ENCODE measurements around the gene THEM4. TPM values are rescaled to one million over a fixed set of nuclear protein-coding genes. Genes with fewer than 3 reads are reported as not detected.
A peak's percentile ranks its signal among the peaks of the same experiment; 100 is the strongest.
"Not testable (repeated sequence)": the region's sequence is repeated elsewhere in the genome, so short reads cannot be mapped to it uniquely, and the experiment has no call there.

Gene THEM4
- total RNA-seq, 8 experiments from 2014 or later: 15.6 to 25.8 (median 21.8) TPM

- Histone ChIP-seq H3K4me1 (replicated peaks in 1 of 2) (no peaks in the 10 kb centered on the region), H3K27ac (no peak overlapping the region), H3K4me3 (no peak overlapping the region)
- 64 to 100% (median 75%) methylated on average over 1 to 2 of the region's 2 CpGs; no CpG with 5 or more reads in 1 of the 10 experiments for WGBS, 10 experiments
- ATAC-seq (replicated peaks in 6 of 8): no peak
- in situ Hi-C loops (cut with MboI; ENCODE audit: low pct_unique_long_range_greater_than_20kb in 2 of 9, low sequenced_read_pairs in 9 of 9, unreplicated experiment in 9 of 9): no loop called here
These were observed 6.5 kb downstream of the THEM4 start for GRCh38 chr1:151902858-151903257.

GRCh38 chr1:151900804-151901203 lies 8.5 kb downstream of the THEM4 start:
- H3K27ac ChIP-seq; H3K4me1 ChIP-seq (replicated peaks in 1 of 2); in situ Hi-C loops (cut with MboI; ENCODE audit: low pct_unique_long_range_greater_than_20kb in 2 of 9, low sequenced_read_pairs in 9 of 9, unreplicated experiment in 9 of 9); ATAC-seq (replicated peaks in 6 of 8); H3K4me3 ChIP-seq: not testable (repeated sequence)
- 80 to 100% (median 89%) methylated on average over 1 to 3 of the region's 3 CpGs; no CpG with 5 or more reads in 5 of the 10 experiments for WGBS, 10 experiments

GRCh38 chr1:151898519-151898991 lies 10.8 kb downstream of the THEM4 start:
- Histone ChIP-seq H3K4me3 (no peak overlapping the region), H3K27ac (no peak overlapping the region), H3K4me1 (replicated peaks in 1 of 2) (no peaks in the 10 kb centered on the region)
- 93% methylated on average over 2 of the region's 2 CpGs; no CpG with 5 or more reads in 9 of the 10 experiments for WGBS, 10 experiments
- no peak for ATAC-seq (replicated peaks in 6 of 8)
- in situ Hi-C loops (cut with MboI; ENCODE audit: low pct_unique_long_range_greater_than_20kb in 2 of 9, low sequenced_read_pairs in 9 of 9, unreplicated experiment in 9 of 9): no loop called here

GRCh38 chr1:151897991-151898431 lies 11.3 kb downstream of the THEM4 start:
- ATAC-seq (replicated peaks in 6 of 8): no peak
- in situ Hi-C loops (cut with MboI; ENCODE audit: low pct_unique_long_range_greater_than_20kb in 2 of 9, low sequenced_read_pairs in 9 of 9, unreplicated experiment in 9 of 9): no loop called here
- H3K4me3 ChIP-seq: no peak overlapping the region
- no peak overlapping the region for H3K27ac ChIP-seq
- 79 to 100% (median 89%) methylated on average over 1 to 7 of the region's 10 CpGs; no CpG with 5 or more reads in 2 of the 10 experiments for WGBS, 10 experiments
- no peaks in the 10 kb centered on the region for H3K4me1 ChIP-seq (replicated peaks in 1 of 2)

GRCh38 chr1:151893176-151893924 lies 16.0 kb downstream of the THEM4 start:
- in situ Hi-C loops (cut with MboI; ENCODE audit: low pct_unique_long_range_greater_than_20kb in 2 of 9, low sequenced_read_pairs in 9 of 9, unreplicated experiment in 9 of 9): no loop called here
- H3K27ac ChIP-seq: no peak overlapping the region
- WGBS, 10 experiments: 73 to 100% (median 95%) methylated on average over 1 to 9 of the region's 9 CpGs
- ATAC-seq (replicated peaks in 6 of 8): no peak
- H3K4me3 ChIP-seq: no peak overlapping the region
- H3K4me1 ChIP-seq (replicated peaks in 1 of 2): no peaks in the 10 kb centered on the region

- WGBS, 10 experiments: 60 to 100% (median 92%) methylated on average over 1 to 2 of the region's 2 CpGs
- no peak for ATAC-seq (replicated peaks in 6 of 8)
- no peak overlapping the region for H3K27ac ChIP-seq
- H3K4me3 ChIP-seq: no peak overlapping the region
- H3K4me1 ChIP-seq (replicated peaks in 1 of 2): no peaks in the 10 kb centered on the region
- in situ Hi-C loops (cut with MboI; ENCODE audit: low pct_unique_long_range_greater_than_20kb in 2 of 9, low sequenced_read_pairs in 9 of 9, unreplicated experiment in 9 of 9): no loop called here
These were observed 17.1 kb downstream of the THEM4 start for GRCh38 chr1:151892190-151892589.

- no peaks in the 10 kb centered on the region for H3K4me1 ChIP-seq (replicated peaks in 1 of 2)
- ATAC-seq (replicated peaks in 6 of 8): no peak
- H3K4me3 ChIP-seq: no peak overlapping the region
- 50 to 100% (median 83%) methylated on average over 1 to 3 of the region's 3 CpGs for WGBS, 10 experiments
- in situ Hi-C loops (cut with MboI; ENCODE audit: low pct_unique_long_range_greater_than_20kb in 2 of 9, low sequenced_read_pairs in 9 of 9, unreplicated experiment in 9 of 9): no loop called here
- H3K27ac ChIP-seq: no peak overlapping the region
These were observed 17.8 kb downstream of the THEM4 start for GRCh38 chr1:151891512-151891911.

GRCh38 chr1:151888972-151889570 lies 20.2 kb downstream of the THEM4 start:
- ATAC-seq (replicated peaks in 6 of 8): no peak
- in situ Hi-C loops (cut with MboI; ENCODE audit: low pct_unique_long_range_greater_than_20kb in 2 of 9, low sequenced_read_pairs in 9 of 9, unreplicated experiment in 9 of 9): no loop called here
- Histone ChIP-seq H3K4me3 (no peak overlapping the region), H3K4me1 (replicated peaks in 1 of 2) (no peaks in the 10 kb centered on the region), H3K27ac (no peak overlapping the region)
- 86 to 100% (median 94%) methylated on average over 1 to 2 of the region's 2 CpGs; no CpG with 5 or more reads in 1 of the 10 experiments for WGBS, 10 experiments

- WGBS, 10 experiments: 20 to 100% (median 100%) methylated on average over 1 of the region's 1 CpG; no CpG with 5 or more reads in 1 of the 10 experiments
- ATAC-seq (replicated peaks in 6 of 8): peak in 1 of 8 experiments; percentile 25
- H3K4me1 ChIP-seq (replicated peaks in 1 of 2): no peaks in the 10 kb centered on the region
- no peak overlapping the region for H3K4me3 ChIP-seq
- in situ Hi-C loops (cut with MboI; ENCODE audit: low pct_unique_long_range_greater_than_20kb in 2 of 9, low sequenced_read_pairs in 9 of 9, unreplicated experiment in 9 of 9): no loop called here
- no peak overlapping the region for H3K27ac ChIP-seq
These were observed 22.3 kb downstream of the THEM4 start for GRCh38 chr1:151887028-151887427.

GRCh38 chr1:151885479-151885878 lies 23.8 kb downstream of the THEM4 start:
- WGBS, 10 experiments: 43 to 100% (median 100%) methylated on average over 1 of the region's 1 CpG; no CpG with 5 or more reads in 1 of the 10 experiments
- no peaks in the 10 kb centered on the region for H3K4me1 ChIP-seq (replicated peaks in 1 of 2)
- no peak overlapping the region for H3K27ac ChIP-seq
- no peak overlapping the region for H3K4me3 ChIP-seq
- in situ Hi-C loops (cut with MboI; ENCODE audit: low pct_unique_long_range_greater_than_20kb in 2 of 9, low sequenced_read_pairs in 9 of 9, unreplicated experiment in 9 of 9): no loop called here
- no peak for ATAC-seq (replicated peaks in 6 of 8)

- H3K27ac ChIP-seq; H3K4me1 ChIP-seq (replicated peaks in 1 of 2); in situ Hi-C loops (cut with MboI; ENCODE audit: low pct_unique_long_range_greater_than_20kb in 2 of 9, low sequenced_read_pairs in 9 of 9, unreplicated experiment in 9 of 9); H3K4me3 ChIP-seq; ATAC-seq (replicated peaks in 6 of 8): not testable (repeated sequence)
- 93 to 100% (median 99%) methylated on average over 2 to 5 of the region's 5 CpGs for WGBS, 10 experiments
These were observed 24.4 kb downstream of the THEM4 start for GRCh38 chr1:151884879-151885278.

- in situ Hi-C loops (cut with MboI; ENCODE audit: low pct_unique_long_range_greater_than_20kb in 2 of 9, low sequenced_read_pairs in 9 of 9, unreplicated experiment in 9 of 9); H3K27ac ChIP-seq; H3K4me1 ChIP-seq (replicated peaks in 1 of 2); H3K4me3 ChIP-seq; ATAC-seq (replicated peaks in 6 of 8): not testable (repeated sequence)
- 85 to 100% (median 95%) methylated on average over 1 to 3 of the region's 3 CpGs for WGBS, 10 experiments
These were observed 24.9 kb downstream of the THEM4 start for GRCh38 chr1:151884445-151884844.

GRCh38 chr1:151883898-151884297 lies 25.4 kb downstream of the THEM4 start:
- 83 to 100% (median 98%) methylated on average over 1 to 4 of the region's 4 CpGs for WGBS, 10 experiments
- ATAC-seq (replicated peaks in 6 of 8); H3K27ac ChIP-seq; H3K4me3 ChIP-seq; in situ Hi-C loops (cut with MboI; ENCODE audit: low pct_unique_long_range_greater_than_20kb in 2 of 9, low sequenced_read_pairs in 9 of 9, unreplicated experiment in 9 of 9); H3K4me1 ChIP-seq (replicated peaks in 1 of 2): not testable (repeated sequence)

Data from motor neuron (in vitro differentiated cells).